GM04504 (cell line): ENCODE measurements around the gene CSMD2.
A peak's percentile ranks its signal among the peaks of the same experiment; 100 is the strongest.

Source experiments
- DNase-seq: peaks from one replicate; pipeline ENCODE4 v3.0.0-alpha.2; 2012; ENCODE audit warnings: low read depth

The CSMD2 gene

GRCh38 chr1:33482412-33482811 is 682.6 kb downstream of the CSMD2 start:
- DNase-seq, result no peak

DNA sequence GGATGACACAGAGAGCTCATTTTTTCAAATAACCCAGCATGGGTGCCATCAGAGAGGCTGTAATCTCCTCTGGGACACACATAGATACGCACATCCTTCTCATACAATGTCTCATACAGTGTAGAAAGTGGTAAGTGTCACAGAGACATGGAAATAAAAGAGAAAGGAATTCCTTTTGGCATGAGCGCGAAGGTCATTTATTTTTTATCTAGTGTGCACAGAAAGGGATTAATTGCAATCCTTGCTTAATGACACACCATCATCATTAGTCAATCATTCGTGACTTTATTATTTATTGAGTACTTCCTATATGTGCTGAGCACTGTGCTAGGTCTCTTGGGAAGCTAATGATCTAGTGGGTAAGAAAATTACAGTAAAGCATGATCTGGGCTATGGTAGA is 687.6 kb downstream of the CSMD2 start:
- no peak for DNase-seq

DNA sequence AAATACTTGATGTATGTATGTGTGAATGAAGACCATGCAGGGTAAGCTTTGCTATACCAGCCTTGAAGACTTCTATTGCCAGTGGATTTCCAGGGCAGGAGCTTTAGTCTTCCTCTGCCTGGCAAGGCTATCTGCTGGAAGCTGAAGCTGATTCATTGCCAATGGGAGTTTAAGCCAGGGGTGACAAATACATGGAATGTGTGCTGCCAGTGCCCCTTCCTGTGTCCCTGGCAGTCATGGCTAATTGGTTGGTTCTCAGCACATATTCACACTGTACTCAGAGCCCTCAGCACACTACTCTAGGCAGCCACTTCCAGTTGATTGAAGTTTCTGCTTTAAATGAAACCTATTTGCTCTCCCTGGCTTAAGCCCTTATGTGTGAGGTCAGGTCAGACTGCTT is 691.1 kb downstream of the CSMD2 start:
- DNase-seq, result no peak

DNA sequence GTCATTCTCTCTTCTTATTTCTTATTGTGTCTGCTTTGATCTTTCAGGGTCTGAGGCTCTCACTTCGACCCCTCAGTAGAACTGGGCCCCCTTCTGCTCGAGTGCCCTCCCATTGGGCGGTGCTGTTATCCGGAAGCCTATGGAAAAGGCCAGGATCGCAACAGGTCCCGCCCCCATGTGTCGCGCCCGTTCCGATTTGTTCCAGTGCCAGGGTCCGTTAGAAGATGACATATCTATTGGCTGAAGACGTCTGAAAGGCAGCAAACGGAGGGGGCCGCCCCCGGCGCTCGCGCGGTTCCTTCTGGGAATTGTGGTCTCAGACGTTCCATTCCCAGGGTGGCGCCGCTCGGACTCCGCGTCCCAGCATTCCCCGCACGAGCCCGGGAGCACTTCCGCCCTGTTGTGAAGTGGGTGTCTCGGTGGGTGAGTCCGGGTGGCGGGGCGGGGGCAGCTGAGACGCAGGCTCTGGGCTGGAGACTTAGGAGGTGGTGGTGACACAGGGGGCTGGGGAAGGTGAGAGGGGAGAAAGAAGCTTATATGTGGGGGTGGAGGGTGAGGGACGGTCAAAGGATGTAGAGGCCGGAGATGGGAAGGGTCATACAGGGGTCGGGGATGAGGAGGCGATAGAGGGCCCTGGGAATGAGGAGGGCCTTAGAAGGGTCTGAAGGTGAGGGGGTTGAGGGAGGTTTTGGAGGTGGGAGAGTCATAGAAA is 692.6 kb downstream of the CSMD2 start, which contains the start of gene ZSCAN20:
ZSCAN20 (plus strand) TSS at position 377 of the 712 bp plus-strand sequence. CDS start 6,644 bp downstream, outside the sequence.
- peak; percentile 98 for DNase-seq

GRCh38 chr1:33471416-33471815 is 693.6 kb downstream of the CSMD2 start:
- DNase-seq, result no peak

DNA sequence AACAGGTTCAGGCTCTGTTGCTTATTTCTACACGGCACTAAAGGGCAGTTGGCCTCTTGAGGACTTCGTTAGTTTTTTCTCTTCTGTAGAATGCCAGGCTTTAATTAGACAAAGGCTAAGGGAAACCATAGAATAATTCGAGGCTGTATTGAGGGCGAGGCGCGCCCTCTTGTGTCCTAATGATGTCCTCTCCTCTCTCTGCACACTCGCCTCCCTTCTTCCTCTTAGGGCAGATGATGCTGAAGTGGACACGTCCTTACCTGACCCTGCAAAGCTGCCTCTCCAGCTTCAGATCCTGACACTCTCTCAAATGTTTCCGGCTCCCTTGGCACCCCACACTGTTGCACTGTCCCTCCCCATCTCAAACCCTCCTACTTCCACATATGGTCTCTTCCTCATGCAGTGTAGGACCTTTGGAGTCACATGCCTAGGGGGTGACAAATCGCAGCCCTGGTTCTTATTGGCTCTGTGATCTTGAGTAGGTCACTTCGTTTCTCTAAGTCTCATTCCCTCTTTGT is 694.5 kb downstream of the CSMD2 start:
- peak; percentile 73 for DNase-seq

DNA sequence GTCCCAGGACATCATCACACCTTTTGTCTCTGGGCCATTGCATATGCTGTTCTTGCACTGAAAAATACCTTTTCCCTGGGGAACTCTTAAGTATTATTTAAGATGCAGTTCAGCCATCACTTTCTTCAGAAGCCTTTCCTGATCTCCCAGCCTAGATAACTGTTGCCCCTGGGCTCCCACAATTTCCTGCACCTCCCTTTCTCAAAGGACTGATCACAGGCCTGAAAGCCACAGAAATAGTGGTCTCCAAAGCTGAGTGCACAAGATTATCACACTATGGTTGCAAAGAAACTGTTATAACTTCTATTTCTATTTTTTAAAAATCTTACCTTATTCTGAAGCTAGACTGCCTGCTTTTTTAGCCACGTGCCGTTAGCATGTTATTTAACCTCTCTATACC is 695.3 kb downstream of the CSMD2 start:
- DNase-seq, result no peak

DNA sequence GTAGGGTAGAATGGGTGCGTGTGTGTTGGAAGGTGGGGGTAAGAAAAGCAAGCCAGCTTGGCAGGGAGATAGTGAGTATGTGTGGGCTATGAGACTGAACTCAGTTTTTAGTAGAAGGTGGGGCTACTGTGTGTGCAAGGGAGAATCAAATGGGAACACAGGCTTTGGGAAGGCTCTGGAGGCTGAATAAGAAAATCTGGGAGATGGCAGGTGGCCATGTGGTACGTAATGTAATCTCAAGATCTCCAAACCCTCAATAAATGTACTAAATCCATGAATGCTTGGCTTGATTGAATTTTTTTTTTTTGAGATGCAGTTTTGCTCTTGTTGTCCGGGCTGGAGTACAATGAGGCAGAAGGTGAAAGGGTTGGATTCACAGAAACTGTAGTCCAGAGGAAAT is 696.1 kb downstream of the CSMD2 start:
- DNase-seq, result no peak

DNA sequence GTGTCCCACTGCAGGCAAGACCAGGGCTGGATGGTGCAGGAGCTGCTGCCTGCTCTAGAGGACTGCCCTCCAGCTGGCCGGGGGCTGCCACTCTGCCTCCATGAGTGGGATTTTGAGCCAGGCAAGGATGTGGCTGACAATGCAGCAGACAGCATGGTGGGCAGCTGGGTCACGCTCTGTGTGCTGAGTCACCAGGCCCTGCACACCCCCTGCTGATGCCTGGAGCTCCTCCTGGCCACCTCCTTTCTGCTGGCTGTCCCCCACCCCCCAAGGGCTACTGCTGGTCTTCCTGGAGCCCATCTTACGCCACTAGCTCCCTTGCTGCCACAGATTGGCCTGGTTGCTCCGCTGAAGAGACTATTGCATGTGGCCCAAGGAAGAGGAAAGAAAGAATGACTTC is 696.5 kb downstream of the CSMD2 start:
- no peak for DNase-seq

DNA sequence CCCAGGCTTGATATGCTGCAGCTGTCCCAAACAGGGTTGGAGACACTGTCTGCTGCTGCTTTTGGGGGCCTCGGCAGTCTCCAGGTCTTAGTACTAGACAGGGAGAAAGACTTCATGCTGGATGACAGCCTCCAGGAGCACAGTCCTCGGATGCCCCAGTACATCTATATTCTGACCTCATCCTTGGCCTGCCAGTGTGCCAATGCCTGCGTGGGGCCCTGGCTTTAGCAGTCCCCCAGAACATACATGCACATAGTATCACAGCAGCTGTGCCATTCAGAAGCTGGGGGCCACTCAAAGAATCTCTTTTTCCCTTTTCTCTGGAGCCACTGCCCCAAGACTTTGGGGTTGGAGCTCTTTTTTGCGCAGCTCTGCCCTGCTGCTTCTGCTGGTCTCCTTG is 697.0 kb downstream of the CSMD2 start:
- no peak for DNase-seq

DNA sequence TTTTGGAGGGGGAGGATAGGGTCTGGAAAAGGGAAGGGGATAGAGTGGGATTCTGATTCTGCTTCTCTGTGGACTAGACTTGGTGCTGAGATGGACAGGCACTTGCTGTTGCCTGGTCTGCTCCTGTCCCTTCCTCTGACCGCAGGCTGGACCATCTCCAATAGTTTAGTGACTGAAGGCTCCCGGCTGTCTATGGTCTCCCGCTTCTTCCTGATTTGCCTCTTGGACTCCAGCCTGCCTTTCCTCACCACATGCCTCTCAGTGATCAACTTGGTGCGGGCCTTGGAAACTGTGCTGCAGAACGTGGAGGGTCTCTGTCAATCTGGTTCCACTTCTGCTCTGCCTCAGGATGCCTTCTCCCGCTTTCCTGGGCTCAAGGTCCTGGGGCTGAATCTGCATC is 698.9 kb downstream of the CSMD2 start:
- no peak for DNase-seq

DNA sequence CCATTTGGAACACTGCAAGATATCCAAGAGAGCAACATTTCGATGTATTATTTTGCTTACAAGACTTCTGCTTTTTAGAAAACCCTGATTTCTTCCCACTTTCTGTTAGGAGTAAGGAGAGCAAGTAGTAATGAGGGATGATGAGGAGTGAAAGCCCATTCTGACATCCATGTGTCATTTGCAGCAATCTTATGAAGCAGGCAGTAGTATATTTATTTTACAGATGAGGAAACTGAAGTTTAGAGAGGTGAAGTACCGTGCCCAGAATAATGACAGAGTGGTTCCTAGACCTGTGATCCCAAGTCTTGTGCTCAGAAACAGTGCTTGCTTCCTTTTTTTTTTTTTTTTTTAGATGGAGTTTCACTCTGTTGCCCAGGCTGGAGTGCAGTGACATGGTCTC is 699.7 kb downstream of the CSMD2 start:
- no peak for DNase-seq

- no peak for DNase-seq
Measured at GRCh38 chr1:33464552-33464951, 700.5 kb downstream of the CSMD2 start.
